HCT116 (cell line): ENCODE measurements around the gene TFB1M. TPM values are rescaled to one million over a fixed set of nuclear protein-coding genes. Genes with fewer than 3 reads are reported as not detected.

Experiments
- ATAC-seq: fragments of 200-7000 bp; cut with Tn5 transposase; 2 replicates; pipeline ENCODE4 v1.9.1; 2020; ENCODE audit warnings: mild to moderate bottlenecking, moderate library complexity
- BruUV-seq: library from RNA; stranded (reverse); fragments of 400-500 nt; replicated peaks from 2 replicates; lab custom pipeline; 2021; lab: Mats Ljungman, UMichigan
- CTCF ChIA-PET: fragments of 300-600 bp; sonication (Branson Sonifier 250); formaldehyde crosslinking; loops from one replicate; lab custom pipeline; 2021; ENCODE audit warnings: antibody characterized with exemption; lab: Charles Lee
- POLR2A ChIA-PET: fragments of 300-600, 350-600 bp; sonication (Branson Sonifier 250); formaldehyde crosslinking; loops from one replicate; lab custom pipeline; 2021; ENCODE audit warnings: antibody characterized with exemption; lab: Charles Lee
- RAD21 ChIA-PET, 2 experiments: fragments of 300-600 bp; sonication (Branson Sonifier 250); formaldehyde crosslinking; loops; one replicate each; lab custom pipeline; 2023; ENCODE audit warnings: low total read pairs in 2 of 2; ENCODE audit not compliant: uncharacterized antibody in 2 of 2, unreplicated experiment in 2 of 2, low non-redundant PET in 1 of 2; lab: Charles Lee
- DNase-seq: peaks from one replicate; pipeline ENCODE4 v3.0.0-alpha.2; 2010; ENCODE audit warnings: low read depth, low spot score
- H2AFZ ChIP-seq: fragments of 200-600 bp; shearing (Covaris generic), sonication (generic); 2 replicates; pipeline ENCODE4 v1.6.1; 2017; ENCODE audit warnings: low read depth, mixed run types, mixed read lengths, antibody characterized with exemption, low read length; ENCODE audit not compliant: poor library complexity, severe bottlenecking
- H3K27ac ChIP-seq: 2 replicates; pipeline ENCODE4 v1.5.1; 2012; ENCODE audit warnings: low read depth, low read length
- H3K27me3 ChIP-seq: fragments of 200-600 bp; sonication (generic); 2 replicates; pipeline ENCODE4 v1.6.1; 2016; ENCODE audit warnings: mixed run types, low read length, mixed read lengths; ENCODE audit not compliant: insufficient read depth
- H3K36me3 ChIP-seq, 2 experiments: fragments of 200-500 bp in 1 of 2; fragments of 200-600 bp in 1 of 2; sonication (Bioruptor generic) in 1 of 2; sonication (generic) in 1 of 2; 2 replicates each; pipeline versions ENCODE4 v1.5.1 to v1.6.1; 2014 to 2016; ENCODE audit warnings: low read length in 2 of 2, inconsistent platforms in 1 of 2, mixed read lengths in 1 of 2, mixed run types in 1 of 2; ENCODE audit not compliant: insufficient read depth in 2 of 2, control insufficient read depth in 1 of 2
- H3K4me1 ChIP-seq, 2 experiments: fragments of 200-600 bp in 1 of 2; sonication (generic) in 1 of 2; 2 replicates each; pipeline versions ENCODE4 v1.5.1 to v1.6.1; 2012 to 2017; ENCODE audit warnings: low read length in 2 of 2, inconsistent platforms in 1 of 2, mild to moderate bottlenecking in 1 of 2, mixed read lengths in 1 of 2, mixed run types in 1 of 2, moderate library complexity in 1 of 2; ENCODE audit not compliant: insufficient read depth in 2 of 2, control insufficient read depth in 1 of 2
- H3K4me2 ChIP-seq: fragments of 200-600 bp; sonication (generic); 2 replicates; pipeline ENCODE4 v1.6.1; 2017; ENCODE audit warnings: mixed run types, low read length, mixed read lengths
- H3K4me3 ChIP-seq, 2 experiments: fragments of 200-600 bp in 1 of 2; sonication (generic) in 1 of 2; replicated peaks in 1 of 2; 2 replicates each; pipeline ENCODE4 v1.5.1; 2011 to 2016; ENCODE audit warnings: low read length in 2 of 2, control low read depth in 1 of 2, low read depth in 1 of 2, mild to moderate bottlenecking in 1 of 2, mixed read lengths in 1 of 2, mixed run types in 1 of 2
- H3K79me2 ChIP-seq: fragments of 200-600 bp; sonication (generic); 2 replicates; pipeline ENCODE4 v1.6.1; 2017; ENCODE audit warnings: mild to moderate bottlenecking, mixed run types, low read length, moderate library complexity, mixed read lengths; ENCODE audit not compliant: insufficient read depth
- H3K9ac ChIP-seq: fragments of 200-600 bp; sonication (generic); 2 replicates; pipeline ENCODE4 v1.6.1; 2016; ENCODE audit warnings: low read length, mixed read lengths
- H3K9me2 ChIP-seq: fragments of 200-600 bp; sonication (generic), shearing (Covaris generic); 2 replicates; pipeline ENCODE4 v1.6.1; 2017; ENCODE audit warnings: mixed run types, mild to moderate bottlenecking, moderate library complexity; ENCODE audit not compliant: insufficient read depth
- H3K9me3 ChIP-seq, 2 experiments: fragments of 200-500 bp in 1 of 2; fragments of 200-600 bp in 1 of 2; sonication (Bioruptor generic) in 1 of 2; sonication (generic) in 1 of 2; 2 replicates each; pipeline ENCODE4 v1.6.1; 2014 to 2017; ENCODE audit warnings: low read length in 2 of 2, mixed read lengths in 2 of 2, inconsistent platforms in 1 of 2, low read depth in 1 of 2, mild to moderate bottlenecking in 1 of 2, mixed run types in 1 of 2, moderate library complexity in 1 of 2; ENCODE audit not compliant: control insufficient read depth in 1 of 2, insufficient read depth in 1 of 2
- H4K20me1 ChIP-seq: fragments of 200-600 bp; sonication (generic), shearing (Covaris generic); 2 replicates; pipeline ENCODE4 v1.6.1; 2017; ENCODE audit warnings: mixed run types, mild to moderate bottlenecking, moderate library complexity; ENCODE audit not compliant: insufficient read depth
- CBX3 ChIP-seq: IDR thresholded peaks from 2 replicates; pipeline ENCODE4 v1.6.1; 2012; ENCODE audit warnings: low read depth
- CEBPB ChIP-seq: IDR thresholded peaks from 2 replicates; pipeline ENCODE4 v1.6.1; 2012; ENCODE audit warnings: low read depth
- EGR1 ChIP-seq: IDR thresholded peaks from 2 replicates; pipeline ENCODE4 v1.6.1; 2012; ENCODE audit warnings: low read depth
- ELF1 ChIP-seq: IDR thresholded peaks from 2 replicates; pipeline ENCODE4 v1.6.1; 2012; ENCODE audit warnings: low read depth, borderline replicate concordance
- EZH2 ChIP-seq: fragments of 200-600 bp; sonication (generic); IDR thresholded peaks from 2 replicates; pipeline ENCODE4 v1.6.1; 2017; ENCODE audit warnings: antibody characterized with exemption, mixed run types
- JUND ChIP-seq: IDR thresholded peaks from 2 replicates; pipeline ENCODE4 v1.6.1; 2012
- POLR2A ChIP-seq: IDR thresholded peaks from 2 replicates; pipeline ENCODE4 v1.7.0; 2011; ENCODE audit warnings: borderline replicate concordance; ENCODE audit not compliant: insufficient read depth, insufficient read length; ENCODE audit errors: extremely low read depth
- RAD21 ChIP-seq: IDR thresholded peaks from 2 replicates; pipeline ENCODE4 v1.6.1; 2012; ENCODE audit warnings: low read depth, mild to moderate bottlenecking
- SIN3A ChIP-seq: IDR thresholded peaks from 2 replicates; pipeline ENCODE4 v1.6.1; 2012; ENCODE audit warnings: low read depth
- ZFX ChIP-seq: fragments of 450-650 bp; IDR thresholded peaks from 2 replicates; pipeline ENCODE4 v1.6.1; 2017
- intact Hi-C: fragments of 100-400 bp; cut with micrococcal nuclease; formaldehyde crosslinking; loops from 2 replicates; pipeline ENCODE4 v1.10.0; 2022
- total RNA-seq: library from RNA; stranded (reverse); gene quantifications from one replicate; pipeline ENCODE4 v1.2.1, GENCODE V29; 2021; ENCODE audit not compliant: unreplicated experiment
- TF ChIP-seq, protein P1 (sequence below): IDR thresholded peaks from 2 replicates; pipeline ENCODE4 v1.6.1; 2012; ENCODE audit warnings: low read depth
- TF ChIP-seq, protein P2 (sequence below): IDR thresholded peaks from 2 replicates; pipeline ENCODE4 v1.6.1; 2011; ENCODE audit warnings: mild to moderate bottlenecking, low read length, moderate library complexity; ENCODE audit not compliant: insufficient replicate concordance; ENCODE audit errors: extremely low read depth
- TF ChIP-seq, protein P3 (sequence below): IDR thresholded peaks from 2 replicates; pipeline ENCODE4 v1.6.1; 2012
- TF ChIP-seq, protein P4 (sequence below): IDR thresholded peaks from 2 replicates; pipeline ENCODE4 v1.6.1; 2012

Gene TFB1M
- total RNA-seq, 1 experiment from 2014 or later: 43.8 TPM

DNA sequence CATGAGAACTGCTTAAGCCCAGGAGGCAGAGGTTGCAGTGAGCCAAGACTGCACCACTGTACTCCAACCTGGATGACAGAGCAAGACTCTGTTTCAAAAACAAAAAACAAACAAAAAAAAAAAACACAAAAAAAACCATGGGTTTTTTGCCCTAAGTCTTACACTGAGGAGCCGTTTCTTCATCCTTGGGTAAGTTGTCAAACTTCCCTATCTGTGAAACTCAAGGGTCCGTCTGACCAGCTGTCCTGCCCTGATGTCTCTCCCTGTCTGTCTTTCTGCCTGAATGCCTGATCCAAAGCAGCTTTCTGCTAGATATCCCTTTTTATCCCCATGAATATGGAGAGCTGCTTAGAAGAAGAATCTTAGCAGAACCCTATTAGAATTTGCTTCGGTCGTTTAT is 91.8 kb downstream of the TFB1M start:
- CTCF ChIA-PET: no interaction called here
- no peaks in the 10 kb centered on the region for H3K9me2 ChIP-seq
- H3K79me2 ChIP-seq: no peaks in the 10 kb centered on the region
- intact Hi-C loops: no loop called here
- H3K27ac ChIP-seq: no peak overlapping the region
- RAD21 ChIA-PET: no interaction called here
- H3K4me3 ChIP-seq: no peak overlapping the region
- POLR2A ChIA-PET: no interaction called here
- H4K20me1 ChIP-seq: no peaks in the 10 kb centered on the region
- H3K4me2 ChIP-seq: no peak overlapping the region
- BruUV-seq: no TSS peak
- peaks cover 0 to 17% of the 10 kb centered on the region in 2 experiments; a peak in 2 of 4 replicates for H3K4me1 ChIP-seq
- H3K9ac ChIP-seq: no peak overlapping the region
- DNase-seq (no peak), ATAC-seq (no peak)
- TF ChIP-seq, protein P1, sequence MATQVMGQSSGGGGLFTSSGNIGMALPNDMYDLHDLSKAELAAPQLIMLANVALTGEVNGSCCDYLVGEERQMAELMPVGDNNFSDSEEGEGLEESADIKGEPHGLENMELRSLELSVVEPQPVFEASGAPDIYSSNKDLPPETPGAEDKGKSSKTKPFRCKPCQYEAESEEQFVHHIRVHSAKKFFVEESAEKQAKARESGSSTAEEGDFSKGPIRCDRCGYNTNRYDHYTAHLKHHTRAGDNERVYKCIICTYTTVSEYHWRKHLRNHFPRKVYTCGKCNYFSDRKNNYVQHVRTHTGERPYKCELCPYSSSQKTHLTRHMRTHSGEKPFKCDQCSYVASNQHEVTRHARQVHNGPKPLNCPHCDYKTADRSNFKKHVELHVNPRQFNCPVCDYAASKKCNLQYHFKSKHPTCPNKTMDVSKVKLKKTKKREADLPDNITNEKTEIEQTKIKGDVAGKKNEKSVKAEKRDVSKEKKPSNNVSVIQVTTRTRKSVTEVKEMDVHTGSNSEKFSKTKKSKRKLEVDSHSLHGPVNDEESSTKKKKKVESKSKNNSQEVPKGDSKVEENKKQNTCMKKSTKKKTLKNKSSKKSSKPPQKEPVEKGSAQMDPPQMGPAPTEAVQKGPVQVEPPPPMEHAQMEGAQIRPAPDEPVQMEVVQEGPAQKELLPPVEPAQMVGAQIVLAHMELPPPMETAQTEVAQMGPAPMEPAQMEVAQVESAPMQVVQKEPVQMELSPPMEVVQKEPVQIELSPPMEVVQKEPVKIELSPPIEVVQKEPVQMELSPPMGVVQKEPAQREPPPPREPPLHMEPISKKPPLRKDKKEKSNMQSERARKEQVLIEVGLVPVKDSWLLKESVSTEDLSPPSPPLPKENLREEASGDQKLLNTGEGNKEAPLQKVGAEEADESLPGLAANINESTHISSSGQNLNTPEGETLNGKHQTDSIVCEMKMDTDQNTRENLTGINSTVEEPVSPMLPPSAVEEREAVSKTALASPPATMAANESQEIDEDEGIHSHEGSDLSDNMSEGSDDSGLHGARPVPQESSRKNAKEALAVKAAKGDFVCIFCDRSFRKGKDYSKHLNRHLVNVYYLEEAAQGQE: no peak
- TF ChIP-seq EZH2: no peak
- TF ChIP-seq, protein P2, sequence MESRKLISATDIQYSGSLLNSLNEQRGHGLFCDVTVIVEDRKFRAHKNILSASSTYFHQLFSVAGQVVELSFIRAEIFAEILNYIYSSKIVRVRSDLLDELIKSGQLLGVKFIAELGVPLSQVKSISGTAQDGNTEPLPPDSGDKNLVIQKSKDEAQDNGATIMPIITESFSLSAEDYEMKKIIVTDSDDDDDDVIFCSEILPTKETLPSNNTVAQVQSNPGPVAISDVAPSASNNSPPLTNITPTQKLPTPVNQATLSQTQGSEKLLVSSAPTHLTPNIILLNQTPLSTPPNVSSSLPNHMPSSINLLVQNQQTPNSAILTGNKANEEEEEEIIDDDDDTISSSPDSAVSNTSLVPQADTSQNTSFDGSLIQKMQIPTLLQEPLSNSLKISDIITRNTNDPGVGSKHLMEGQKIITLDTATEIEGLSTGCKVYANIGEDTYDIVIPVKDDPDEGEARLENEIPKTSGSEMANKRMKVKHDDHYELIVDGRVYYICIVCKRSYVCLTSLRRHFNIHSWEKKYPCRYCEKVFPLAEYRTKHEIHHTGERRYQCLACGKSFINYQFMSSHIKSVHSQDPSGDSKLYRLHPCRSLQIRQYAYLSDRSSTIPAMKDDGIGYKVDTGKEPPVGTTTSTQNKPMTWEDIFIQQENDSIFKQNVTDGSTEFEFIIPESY: no peak
- TF ChIP-seq ELF1: no peak
- TF ChIP-seq CEBPB: no peak
- no peak for TF ChIP-seq POLR2A
- TF ChIP-seq, protein P3, sequence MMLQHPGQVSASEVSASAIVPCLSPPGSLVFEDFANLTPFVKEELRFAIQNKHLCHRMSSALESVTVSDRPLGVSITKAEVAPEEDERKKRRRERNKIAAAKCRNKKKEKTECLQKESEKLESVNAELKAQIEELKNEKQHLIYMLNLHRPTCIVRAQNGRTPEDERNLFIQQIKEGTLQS: no peak
- no peak for TF ChIP-seq ZFX
- no peak for TF ChIP-seq SIN3A
- TF ChIP-seq EGR1: no peak
- TF ChIP-seq CBX3: no peak
- TF ChIP-seq RAD21: no peak
- no peak for TF ChIP-seq JUND
- TF ChIP-seq, protein P4, sequence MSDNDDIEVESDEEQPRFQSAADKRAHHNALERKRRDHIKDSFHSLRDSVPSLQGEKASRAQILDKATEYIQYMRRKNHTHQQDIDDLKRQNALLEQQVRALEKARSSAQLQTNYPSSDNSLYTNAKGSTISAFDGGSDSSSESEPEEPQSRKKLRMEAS: no peak
- H3K9me3 ChIP-seq: no peaks in the 10 kb centered on the region
- H2AFZ ChIP-seq: no peak overlapping the region
- H3K27me3 ChIP-seq: no peaks in the 10 kb centered on the region
- no peaks in the 10 kb centered on the region for H3K36me3 ChIP-seq
